Esophagus squamous epithelium (tissue), 5 donors: ENCODE data around the gene SPNS1. TPM values are rescaled to one million over a fixed set of nuclear protein-coding genes. Genes with fewer than 3 reads are reported as not detected.

Experiments used
- DNase-seq: peaks from one replicate; lab custom pipeline; 2025; lab: John Stamatoyannopoulos, UW
- H3K27ac ChIP-seq, 4 donors: fragments of 200-600 bp; sonication (generic); one replicate each; pipeline ENCODE4 v1.5.1; 2016 to 2019; ENCODE audit warnings: mild to moderate bottlenecking in 1 of 4
- H3K27me3 ChIP-seq, 4 donors: fragments of 200-600 bp; sonication (generic); 1 replicate in 3 of 4; 2 replicates in 1 of 4; pipeline versions ENCODE4 v1.5.1 to v1.6.0; 2017 to 2021; ENCODE audit warnings: antibody characterized with exemption in 1 of 4
- H3K36me3 ChIP-seq, 3 donors: fragments of 200-600 bp; sonication (generic); one replicate each; pipeline ENCODE4 v1.5.1; 2016 to 2019
- H3K4me1 ChIP-seq, 3 donors: fragments of 200-600 bp; sonication (generic); one replicate each; pipeline ENCODE4 v1.5.1; 2017 to 2019
- H3K4me3 ChIP-seq, 4 donors: fragments of 200-600 bp; sonication (generic); 1 replicate in 3 of 4; 2 replicates in 1 of 4; pipeline ENCODE4 v1.5.1; 2016 to 2019; ENCODE audit warnings: mild to moderate bottlenecking in 2 of 4, moderate library complexity in 1 of 4
- H3K9me3 ChIP-seq, 3 donors: fragments of 200-600 bp; sonication (generic); one replicate each; pipeline ENCODE4 v1.5.1; 2016 to 2019
- POLR2A ChIP-seq, 4 donors: fragments of 450-650 bp; IDR thresholded peaks; one replicate each; pipeline ENCODE4 v1.6.1; 2017; ENCODE audit warnings: antibody characterized with exemption in 4 of 4, mild to moderate bottlenecking in 4 of 4, moderate library complexity in 3 of 4
- WGBS, 2 donors: methylation state at CpG; one replicate each; pipeline ENCODE4 v1.1.5; 2018; 5-methylcytosine and 5-hydroxymethylcytosine counted together
- intact Hi-C: fragments of 100-400 bp; cut with DNase I; formaldehyde crosslinking; loops from one replicate; pipeline ENCODE4 v1.15.0; 2022
- total RNA-seq, 4 donors: library from RNA; depleted of rRNA; stranded (reverse); fragments of >200 nt; gene quantifications; one replicate each; pipeline ENCODE4 v1.1.0, GENCODE V29; 2016
- TF ChIP-seq, protein P1 (sequence below), 6 experiments: fragments of 450-650 bp in 4 of 6; fragments of 200-600 bp in 2 of 6; sonication (generic) in 2 of 6; IDR thresholded peaks; one replicate each; pipeline ENCODE4 v1.5.1; 2016 to 2019; ENCODE audit warnings: antibody characterized with exemption in 6 of 6, mild to moderate bottlenecking in 4 of 6, moderate library complexity in 4 of 6
- donor health status: DM: yes; HTN: yes; CAD: no.

Gene SPNS1
- total RNA-seq, 4 donors from 2014 or later = 15.3 to 26.3 (median 18.5) TPM

DNA sequence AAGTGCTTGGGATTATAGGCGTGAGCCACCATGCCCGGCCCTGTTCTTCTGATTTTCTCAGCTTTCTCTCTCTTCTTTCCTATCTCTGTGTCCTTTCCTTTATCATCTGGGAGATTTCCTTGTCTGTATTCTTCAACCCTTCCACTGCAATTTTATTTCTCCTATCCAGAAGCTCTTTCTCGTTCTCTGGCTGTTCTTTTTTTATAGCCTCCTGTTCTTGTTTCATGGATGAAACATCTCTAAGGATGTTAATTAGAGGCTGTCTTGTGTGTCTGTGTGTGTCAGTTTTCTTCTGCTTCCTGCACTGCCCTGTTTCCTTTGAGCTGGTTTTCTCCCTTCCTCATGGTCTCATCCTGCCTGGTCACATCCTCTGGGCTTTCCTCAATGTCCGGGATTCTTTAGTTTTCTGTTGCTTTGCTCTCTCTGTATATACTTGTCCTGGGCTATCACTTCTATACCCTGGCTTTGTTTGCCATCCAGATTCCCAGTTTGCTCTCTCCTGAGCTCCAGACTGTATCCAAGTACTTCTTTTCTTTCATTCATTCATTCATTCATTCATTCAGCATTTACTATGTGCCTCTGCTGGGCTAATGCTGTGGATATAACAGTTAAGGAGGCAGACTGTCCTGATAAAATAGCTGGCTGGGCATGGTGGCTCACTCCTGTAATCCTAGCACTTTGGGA is 12.7 kb downstream of the SPNS1 start:
- TF ChIP-seq, protein P1, sequence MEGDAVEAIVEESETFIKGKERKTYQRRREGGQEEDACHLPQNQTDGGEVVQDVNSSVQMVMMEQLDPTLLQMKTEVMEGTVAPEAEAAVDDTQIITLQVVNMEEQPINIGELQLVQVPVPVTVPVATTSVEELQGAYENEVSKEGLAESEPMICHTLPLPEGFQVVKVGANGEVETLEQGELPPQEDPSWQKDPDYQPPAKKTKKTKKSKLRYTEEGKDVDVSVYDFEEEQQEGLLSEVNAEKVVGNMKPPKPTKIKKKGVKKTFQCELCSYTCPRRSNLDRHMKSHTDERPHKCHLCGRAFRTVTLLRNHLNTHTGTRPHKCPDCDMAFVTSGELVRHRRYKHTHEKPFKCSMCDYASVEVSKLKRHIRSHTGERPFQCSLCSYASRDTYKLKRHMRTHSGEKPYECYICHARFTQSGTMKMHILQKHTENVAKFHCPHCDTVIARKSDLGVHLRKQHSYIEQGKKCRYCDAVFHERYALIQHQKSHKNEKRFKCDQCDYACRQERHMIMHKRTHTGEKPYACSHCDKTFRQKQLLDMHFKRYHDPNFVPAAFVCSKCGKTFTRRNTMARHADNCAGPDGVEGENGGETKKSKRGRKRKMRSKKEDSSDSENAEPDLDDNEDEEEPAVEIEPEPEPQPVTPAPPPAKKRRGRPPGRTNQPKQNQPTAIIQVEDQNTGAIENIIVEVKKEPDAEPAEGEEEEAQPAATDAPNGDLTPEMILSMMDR (IDR thresholded peaks at IDR 0.05) = no peak
- no peak for TF ChIP-seq POLR2A (IDR thresholded peaks at IDR 0.05)
- intact Hi-C loops = no loop called here
- Histone ChIP-seq H3K4me3 (no peak overlapping the region), H3K27ac (no peak overlapping the region), H3K9me3 (peaks cover 0 to 14% (median 5%) of the 10 kb centered on the region in 3 donors), H3K27me3 (no peaks in the 10 kb centered on the region), H3K4me1 (peaks cover 0 to 7% (median 0%) of the 10 kb centered on the region in 3 donors), H3K36me3 (peaks cover 12 to 84% (median 18%) of the 10 kb centered on the region in 3 donors)
- no peak for DNase-seq
- WGBS, 2 donors = 93 to 95% methylated on average over 4 of the region's 4 CpGs

GRCh38 chr16:28989363-28989762 is 14.8 kb downstream of the SPNS1 start:
- TF ChIP-seq, protein P1 (IDR thresholded peaks at IDR 0.05) = no peak
- no peak for TF ChIP-seq POLR2A (IDR thresholded peaks at IDR 0.05)
- H3K36me3 ChIP-seq = peaks cover under 1 to 63% (median 12%) of the 10 kb centered on the region in 3 donors
- peaks cover 0 to 14% (median 5%) of the 10 kb centered on the region in 3 donors for H3K9me3 ChIP-seq
- H3K4me1 ChIP-seq = peaks cover 0 to 3% (median 0%) of the 10 kb centered on the region in 3 donors
- H3K27me3 ChIP-seq = no peaks in the 10 kb centered on the region
- no peak overlapping the region for H3K4me3 ChIP-seq
- intact Hi-C loops = no loop called here
- no peak overlapping the region for H3K27ac ChIP-seq
- no peak for DNase-seq
- WGBS, 2 donors = 91% methylated on average over 7 of the region's 14 CpGs; no CpG with 5 or more reads in 1 of the 2 donors

- TF ChIP-seq, protein P1 (IDR thresholded peaks at IDR 0.05) = no peak
- TF ChIP-seq POLR2A (IDR thresholded peaks at IDR 0.05) = no peak
- H3K4me3 ChIP-seq = no peak overlapping the region
- no peaks in the 10 kb centered on the region for H3K4me1 ChIP-seq
- intact Hi-C loops = no loop called here
- no peak for DNase-seq
- no peak overlapping the region for H3K27ac ChIP-seq
- no peaks in the 10 kb centered on the region for H3K27me3 ChIP-seq
- 81 to 85% methylated on average over 9 to 10 of the region's 11 CpGs for WGBS, 2 donors
- peaks cover 0 to 14% (median 5%) of the 10 kb centered on the region in 3 donors for H3K9me3 ChIP-seq
- peaks cover 0 to 52% (median 12%) of the 10 kb centered on the region in 3 donors for H3K36me3 ChIP-seq
Observed at GRCh38 chr16:28990375-28991040, 15.9 kb downstream of the SPNS1 start.

DNA sequence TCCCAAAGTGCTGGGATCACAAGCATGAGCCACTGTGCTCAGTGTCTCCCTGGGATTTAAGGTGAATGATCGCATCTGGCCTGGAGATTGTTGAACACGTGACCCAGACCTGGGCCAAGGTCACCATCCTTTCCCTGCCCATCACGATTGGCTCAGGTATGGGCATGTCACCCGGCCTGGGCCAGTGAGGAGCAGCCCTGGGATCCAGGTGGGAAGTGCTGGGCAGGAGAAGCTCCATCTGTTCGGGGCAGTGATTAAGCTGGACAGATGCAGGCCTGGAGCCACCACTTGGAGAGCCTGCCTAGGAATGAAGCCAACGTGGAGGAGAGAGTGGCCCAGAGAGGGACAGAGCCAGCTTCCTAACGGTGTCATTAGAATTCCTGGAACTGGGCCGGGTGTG is 17.1 kb downstream of the SPNS1 start:
- Histone ChIP-seq H3K27me3 (no peaks in the 10 kb centered on the region), H3K27ac (no peak overlapping the region), H3K36me3 (peaks cover 0 to 40% (median 8%) of the 10 kb centered on the region in 3 donors), H3K4me3 (no peak overlapping the region), H3K9me3 (peaks cover 0 to 8% (median 4%) of the 10 kb centered on the region in 3 donors), H3K4me1 (no peaks in the 10 kb centered on the region)
- no peak for TF ChIP-seq POLR2A (IDR thresholded peaks at IDR 0.05)
- TF ChIP-seq, protein P1 (IDR thresholded peaks at IDR 0.05) = no peak
- no peak for DNase-seq
- WGBS, 2 donors = 55 to 70% methylated on average over 2 to 4 of the region's 8 CpGs
- intact Hi-C loops = no loop called here

DNA sequence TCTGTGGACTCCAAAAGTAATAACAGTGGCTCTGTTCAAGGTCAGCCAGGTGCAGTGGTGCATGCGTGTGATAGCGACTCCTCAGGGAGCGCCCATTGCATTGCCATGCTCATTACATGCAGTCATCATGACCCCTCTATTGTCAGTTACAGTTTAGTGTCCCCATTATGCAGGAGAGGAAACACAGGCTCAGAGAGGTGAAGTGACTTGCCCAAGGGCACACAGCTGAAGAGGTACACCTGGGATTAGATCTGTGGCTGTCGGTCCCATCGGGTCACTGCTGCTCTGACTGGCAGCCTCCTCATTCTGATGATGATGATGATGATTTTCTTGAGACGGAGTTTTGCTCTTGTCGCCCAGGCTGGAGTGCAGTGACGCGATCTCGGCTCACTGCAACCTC is 17.9 kb downstream of the SPNS1 start:
- Histone ChIP-seq H3K9me3 (no peaks in the 10 kb centered on the region), H3K36me3 (peaks cover 0 to 32% (median 0%) of the 10 kb centered on the region in 3 donors), H3K27me3 (no peaks in the 10 kb centered on the region), H3K4me3 (no peak overlapping the region), H3K4me1 (no peaks in the 10 kb centered on the region), H3K27ac (no peak overlapping the region)
- intact Hi-C loops = no loop called here
- WGBS, 2 donors = 91 to 92% methylated on average over 8 to 9 of the region's 10 CpGs
- DNase-seq = no peak
- TF ChIP-seq, protein P1 (IDR thresholded peaks at IDR 0.05) = no peak
- no peak for TF ChIP-seq POLR2A (IDR thresholded peaks at IDR 0.05)
